Dedifferentiated amniotic fluid mesenchymal stem cell (primary cell): ENCODE measurements around the gene CIB4.

Experiments
- DNase-seq: peaks from one replicate; pipeline ENCODE4 v3.0.0-alpha.2; 2016; ENCODE audit errors: extremely low spot score

CIB4 gene

GRCh38 chr2:26640781-26641564 lies at the start of gene CIB4:
TSS of gene CIB4 (minus strand) at chr2:26641366. CDS start at chr2:26641314, 52 bp downstream.
- no peak for DNase-seq

- DNase-seq: no peak
Observed at GRCh38 chr2:26687801-26688200, 46.6 kb upstream of the CIB4 start.

- DNase-seq: no peak
Observed at GRCh38 chr2:26687328-26687727, 46.2 kb upstream of the CIB4 start.

- no peak for DNase-seq
Observed at GRCh38 chr2:26685989-26686839, 45.0 kb upstream of the CIB4 start.

GRCh38 chr2:26685341-26685740 lies 44.2 kb upstream of the CIB4 start:
- DNase-seq: no peak

GRCh38 chr2:26683583-26683982 lies 42.4 kb upstream of the CIB4 start:
- no peak for DNase-seq

GRCh38 chr2:26682155-26682554 lies 41.0 kb upstream of the CIB4 start:
- DNase-seq: no peak

- DNase-seq: no peak
Observed at GRCh38 chr2:26681656-26682055, 40.5 kb upstream of the CIB4 start.

- DNase-seq: no peak
Observed at GRCh38 chr2:26679867-26680266, 38.7 kb upstream of the CIB4 start.

- no peak for DNase-seq
Observed at GRCh38 chr2:26678035-26678434, 36.9 kb upstream of the CIB4 start.

- DNase-seq: no peak
Observed at GRCh38 chr2:26675651-26676255, 34.6 kb upstream of the CIB4 start.

GRCh38 chr2:26674771-26675170 lies 33.6 kb upstream of the CIB4 start:
- DNase-seq: no peak

GRCh38 chr2:26674002-26674751 lies 33.0 kb upstream of the CIB4 start:
- DNase-seq: no peak

- DNase-seq: no peak
Observed at GRCh38 chr2:26672818-26673393, 31.7 kb upstream of the CIB4 start.

- DNase-seq: no peak
Observed at GRCh38 chr2:26672112-26672817, 31.1 kb upstream of the CIB4 start.

GRCh38 chr2:26671691-26672090 lies 30.5 kb upstream of the CIB4 start:
- no peak for DNase-seq

- no peak for DNase-seq
Observed at GRCh38 chr2:26670931-26671460, 29.8 kb upstream of the CIB4 start.

- no peak for DNase-seq
Observed at GRCh38 chr2:26670171-26670570, 29.0 kb upstream of the CIB4 start.

GRCh38 chr2:26668856-26669750 lies 27.9 kb upstream of the CIB4 start:
- no peak for DNase-seq

- no peak for DNase-seq
Observed at GRCh38 chr2:26668041-26668440, 26.9 kb upstream of the CIB4 start.
